ENCODE results near the gene CCNB2. TPM values are rescaled to one million over a fixed set of nuclear protein-coding genes. Genes with fewer than 3 reads are reported as not detected.
"Not testable (repeated sequence)": the region's sequence is repeated elsewhere in the genome, so short reads cannot be mapped to it uniquely, and the experiment has no call there.

The CCNB2 gene
- total RNA-seq, 6 experiments from 2014 or later: 0.13 to 2.5 (median 1.6) TPM

DNA sequence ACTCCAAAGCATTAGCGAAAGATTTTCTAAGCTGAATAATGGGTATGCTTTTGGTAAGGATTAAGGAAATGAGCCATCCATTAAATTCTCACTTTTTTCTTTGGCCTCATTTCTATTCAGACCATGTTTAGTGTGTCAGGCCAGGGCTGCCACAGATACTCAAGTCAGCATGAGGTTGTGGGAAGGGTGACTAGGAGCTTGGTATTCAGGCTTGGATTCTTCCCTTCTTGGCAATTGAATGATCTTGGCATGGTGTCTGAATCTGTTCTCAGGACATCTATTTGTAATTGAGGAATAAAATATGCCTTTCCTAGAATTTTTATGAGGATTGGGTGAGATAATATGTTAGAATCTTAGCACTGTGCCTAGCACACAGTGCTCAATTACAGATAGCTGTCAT is 11.2 kb downstream of the CCNB2 start:
- ATAC-seq: no peak
- Histone ChIP-seq H3K4me3 (no peak overlapping the region), H3K27ac (no peak overlapping the region), H3K36me3 (no peaks in the 10 kb centered on the region), H3K27me3 (no peaks in the 10 kb centered on the region), H3K4me1 (no peaks in the 10 kb centered on the region), H3K9me3 (no peaks in the 10 kb centered on the region)
- 100% methylated on average over 1 of the region's 1 CpG for WGBS (ENCODE audit: insufficient coverage, low coverage, low lambda C conversion rate, missing lambda C conversion rate)
- intact Hi-C loops (cut with DNase I): no loop called here
- TF ChIP-seq, protein P1, sequence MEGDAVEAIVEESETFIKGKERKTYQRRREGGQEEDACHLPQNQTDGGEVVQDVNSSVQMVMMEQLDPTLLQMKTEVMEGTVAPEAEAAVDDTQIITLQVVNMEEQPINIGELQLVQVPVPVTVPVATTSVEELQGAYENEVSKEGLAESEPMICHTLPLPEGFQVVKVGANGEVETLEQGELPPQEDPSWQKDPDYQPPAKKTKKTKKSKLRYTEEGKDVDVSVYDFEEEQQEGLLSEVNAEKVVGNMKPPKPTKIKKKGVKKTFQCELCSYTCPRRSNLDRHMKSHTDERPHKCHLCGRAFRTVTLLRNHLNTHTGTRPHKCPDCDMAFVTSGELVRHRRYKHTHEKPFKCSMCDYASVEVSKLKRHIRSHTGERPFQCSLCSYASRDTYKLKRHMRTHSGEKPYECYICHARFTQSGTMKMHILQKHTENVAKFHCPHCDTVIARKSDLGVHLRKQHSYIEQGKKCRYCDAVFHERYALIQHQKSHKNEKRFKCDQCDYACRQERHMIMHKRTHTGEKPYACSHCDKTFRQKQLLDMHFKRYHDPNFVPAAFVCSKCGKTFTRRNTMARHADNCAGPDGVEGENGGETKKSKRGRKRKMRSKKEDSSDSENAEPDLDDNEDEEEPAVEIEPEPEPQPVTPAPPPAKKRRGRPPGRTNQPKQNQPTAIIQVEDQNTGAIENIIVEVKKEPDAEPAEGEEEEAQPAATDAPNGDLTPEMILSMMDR (IDR thresholded peaks at IDR 0.05): no peak
- TF ChIP-seq POLR2A (IDR thresholded peaks at IDR 0.05): no peak
- DNase-seq: no peak

DNA sequence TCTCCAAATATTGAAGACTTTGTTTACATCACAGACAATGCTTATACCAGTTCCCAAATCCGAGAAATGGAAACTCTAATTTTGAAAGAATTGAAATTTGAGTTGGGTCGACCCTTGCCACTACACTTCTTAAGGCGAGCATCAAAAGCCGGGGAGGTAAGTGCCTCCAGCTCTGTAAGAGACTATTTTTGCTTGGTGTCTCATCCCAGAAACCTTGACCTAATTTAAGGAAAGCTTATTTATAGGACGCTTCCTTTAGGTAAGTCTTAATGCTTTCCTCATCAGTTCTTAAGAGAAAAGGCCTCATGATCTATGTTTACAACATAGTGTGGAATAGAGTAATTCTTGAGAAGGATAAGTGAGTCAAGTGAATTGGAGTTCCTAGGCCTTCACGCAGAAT is 11.8 kb downstream of the CCNB2 start:
- intact Hi-C loops (cut with DNase I): no loop called here
- Histone ChIP-seq H3K36me3 (no peaks in the 10 kb centered on the region), H3K4me1 (no peaks in the 10 kb centered on the region), H3K27me3 (no peaks in the 10 kb centered on the region), H3K9me3 (no peaks in the 10 kb centered on the region), H3K4me3 (no peak overlapping the region), H3K27ac (no peak overlapping the region)
- WGBS (ENCODE audit: insufficient coverage, low coverage, low lambda C conversion rate, missing lambda C conversion rate): 97% methylated on average over 6 of the region's 6 CpGs
- DNase-seq (no peak), ATAC-seq (no peak)
- TF ChIP-seq POLR2A (IDR thresholded peaks at IDR 0.05): no peak
- TF ChIP-seq, protein P1 (IDR thresholded peaks at IDR 0.05): no peak

DNA sequence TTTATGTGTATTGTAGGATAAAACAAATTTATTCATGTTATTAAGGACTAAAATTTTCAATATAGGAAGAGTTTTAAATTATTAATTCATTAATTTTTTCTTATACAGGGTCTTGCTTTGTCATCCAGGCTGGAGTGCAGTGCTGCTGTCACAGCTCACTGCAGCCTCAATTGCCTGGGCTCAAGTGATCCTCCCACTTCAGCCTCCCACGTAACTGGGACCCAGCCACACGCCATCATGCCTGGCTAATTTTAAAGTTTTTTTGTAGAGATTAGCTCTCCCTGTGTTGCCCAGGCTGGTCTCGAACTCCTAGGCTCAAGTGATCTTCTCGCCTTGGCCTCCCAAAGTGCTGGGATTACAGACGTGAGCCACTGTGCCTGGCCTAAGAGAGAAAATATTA is 14.7 kb downstream of the CCNB2 start:
- H3K36me3 ChIP-seq: no peaks in the 10 kb centered on the region
- TF ChIP-seq, protein P1 (IDR thresholded peaks at IDR 0.05): no peak
- no peak for TF ChIP-seq POLR2A (IDR thresholded peaks at IDR 0.05)
- H3K27me3 ChIP-seq: no peaks in the 10 kb centered on the region
- H3K4me1 ChIP-seq: no peaks in the 10 kb centered on the region
- 87% methylated on average over 5 of the region's 5 CpGs for whole genome bisulfite sequencing (ENCODE audit: insufficient coverage, low coverage, low lambda C conversion rate, missing lambda C conversion rate)
- no peak overlapping the region for H3K27ac ChIP-seq
- ATAC-seq: no peak
- no peaks in the 10 kb centered on the region for H3K9me3 ChIP-seq
- H3K4me3 ChIP-seq: no peak overlapping the region
- DNase-seq: no peak
- intact Hi-C loops (cut with DNase I): no loop called here

DNA sequence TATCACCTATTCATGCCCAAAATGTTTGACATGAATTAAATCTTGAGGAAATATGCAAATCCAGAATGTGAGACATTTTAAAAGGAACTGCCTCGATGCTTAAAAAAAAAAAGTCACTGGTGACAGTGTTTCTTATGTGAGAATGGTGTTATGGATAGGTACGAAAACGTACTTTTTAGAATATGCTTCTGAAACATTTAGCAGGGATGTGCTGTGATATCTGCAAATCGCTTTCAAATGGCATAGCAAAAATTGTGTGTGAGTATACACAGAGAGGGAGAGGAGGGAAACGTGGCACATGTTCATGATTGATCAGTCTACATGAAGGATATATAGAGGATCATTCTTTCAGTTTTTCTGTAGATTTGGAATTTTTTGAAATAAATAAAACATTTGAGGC is 16.0 kb downstream of the CCNB2 start:
- Histone ChIP-seq H3K27ac (no peak overlapping the region), H3K4me1 (no peaks in the 10 kb centered on the region), H3K4me3 (no peak overlapping the region), H3K9me3 (no peaks in the 10 kb centered on the region), H3K36me3 (no peaks in the 10 kb centered on the region), H3K27me3 (no peaks in the 10 kb centered on the region)
- intact Hi-C loops (cut with DNase I): no loop called here
- ATAC-seq: no peak
- TF ChIP-seq POLR2A (IDR thresholded peaks at IDR 0.05): no peak
- TF ChIP-seq, protein P1 (IDR thresholded peaks at IDR 0.05): no peak
- DNase-seq: no peak
- WGBS (ENCODE audit: insufficient coverage, low coverage, low lambda C conversion rate, missing lambda C conversion rate): 95% methylated on average over 5 of the region's 5 CpGs

DNA sequence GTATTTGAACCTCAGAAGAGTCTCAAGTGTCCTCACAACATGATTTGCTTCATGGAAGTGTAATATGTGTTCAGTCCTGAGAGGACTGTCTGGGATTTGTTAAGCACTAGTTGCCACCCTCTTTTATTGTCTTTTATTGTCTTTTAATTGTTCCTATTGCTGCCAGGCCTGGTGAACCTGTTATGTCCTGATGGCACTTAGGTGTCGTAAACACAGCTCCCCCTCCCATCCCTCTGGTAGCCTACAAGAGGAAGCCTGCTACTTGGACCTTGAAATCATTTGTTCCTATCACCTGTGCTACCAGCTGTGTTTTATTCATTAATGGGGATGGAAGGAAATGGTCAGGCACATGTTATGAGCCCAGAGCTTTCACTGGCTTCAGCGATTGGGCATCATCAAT is 19.3 kb downstream of the CCNB2 start:
- H3K4me3 ChIP-seq: no peak overlapping the region
- TF ChIP-seq, protein P1 (IDR thresholded peaks at IDR 0.05): no peak
- no peak for TF ChIP-seq POLR2A (IDR thresholded peaks at IDR 0.05)
- no peaks in the 10 kb centered on the region for H3K27me3 ChIP-seq
- 94% methylated on average over 2 of the region's 2 CpGs for WGBS (ENCODE audit: insufficient coverage, low coverage, low lambda C conversion rate, missing lambda C conversion rate)
- no peaks in the 10 kb centered on the region for H3K4me1 ChIP-seq
- DNase-seq (no peak), ATAC-seq (no peak)
- peaks cover 0 to 4% (median 0%) of the 10 kb centered on the region in 4 donors for H3K9me3 ChIP-seq
- H3K27ac ChIP-seq: no peak overlapping the region
- intact Hi-C loops (cut with DNase I): no loop called here
- H3K36me3 ChIP-seq: no peaks in the 10 kb centered on the region

DNA sequence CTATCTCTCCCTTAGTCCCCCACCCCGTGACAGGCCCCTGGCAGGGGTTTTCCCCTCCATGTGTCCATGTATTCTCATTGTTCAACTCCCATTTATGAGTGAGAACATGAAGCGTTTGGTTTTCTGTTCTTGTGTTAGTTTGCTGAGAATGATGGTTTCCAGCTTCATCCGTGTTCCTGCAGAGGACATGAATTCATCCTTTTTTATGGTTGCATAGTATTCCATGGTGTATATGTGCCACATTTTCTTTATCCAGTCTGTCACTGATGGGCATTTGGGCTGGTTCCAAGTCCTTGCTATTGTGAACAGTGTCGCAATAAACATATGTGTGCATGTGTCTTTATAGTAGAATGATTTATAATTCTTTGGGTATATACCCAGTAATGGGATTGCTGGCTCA is 20.7 kb downstream of the CCNB2 start:
- H3K4me3 ChIP-seq; intact Hi-C loops (cut with DNase I); H3K27ac ChIP-seq; H3K27me3 ChIP-seq; ATAC-seq; H3K4me1 ChIP-seq; DNase-seq; H3K36me3 ChIP-seq: not testable (repeated sequence)
- H3K9me3 ChIP-seq: peaks cover 0 to 12% (median 0%) of the 10 kb centered on the region in 4 donors
- 92% methylated on average over 4 of the region's 4 CpGs for WGBS (ENCODE audit: insufficient coverage, low coverage, low lambda C conversion rate, missing lambda C conversion rate)

DNA sequence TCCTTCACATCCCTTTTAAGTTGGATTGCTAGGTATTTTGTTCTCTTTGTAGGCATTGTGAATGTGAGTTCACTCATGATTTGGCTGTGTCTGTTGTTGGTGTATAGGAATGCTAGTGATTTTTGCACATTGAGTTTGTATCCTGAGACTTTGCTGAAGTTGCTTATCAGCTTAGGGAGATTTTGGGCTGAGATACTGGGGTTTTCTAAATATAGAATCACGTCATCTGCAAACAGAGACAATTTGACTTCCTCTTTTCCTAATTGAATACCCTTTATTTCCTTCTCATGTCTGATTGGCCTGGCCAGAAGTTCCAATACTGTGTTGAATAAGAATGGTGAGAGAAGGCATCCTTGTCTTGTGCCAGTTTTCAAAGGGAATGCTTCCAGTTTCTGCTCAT is 22.3 kb downstream of the CCNB2 start:
- WGBS (ENCODE audit: insufficient coverage, low coverage, low lambda C conversion rate, missing lambda C conversion rate): 45% methylated on average over 1 of the region's 1 CpG
- H3K4me1 ChIP-seq; H3K27me3 ChIP-seq; ATAC-seq; H3K27ac ChIP-seq; DNase-seq; intact Hi-C loops (cut with DNase I); H3K4me3 ChIP-seq; H3K36me3 ChIP-seq: not testable (repeated sequence)
- peaks cover 0 to 12% (median 0%) of the 10 kb centered on the region in 4 donors for H3K9me3 ChIP-seq

All from right lobe of liver (tissue), 6 donors.